HG03103 (cell line): ENCODE data around the gene SNTG2.
"Not testable (repeated sequence)": the region's sequence is repeated elsewhere in the genome, so short reads cannot be mapped to it uniquely, and the experiment has no call there.

Experiments
- ATAC-seq: cut with Tn5 transposase; IDR thresholded peaks from one replicate; pipeline ENCODE4 v1.9.1; 2021; ENCODE audit warnings: low read depth; ENCODE audit not compliant: unreplicated experiment

Gene SNTG2

GRCh38 chr2:1390118-1390517 lies 439.5 kb downstream of the SNTG2 start:
- not testable (repeated sequence) for ATAC-seq

- no peak for ATAC-seq
Observed at GRCh38 chr2:1393321-1393720, 442.7 kb downstream of the SNTG2 start.

- ATAC-seq: no peak
Observed at GRCh38 chr2:1394709-1395408, 444.2 kb downstream of the SNTG2 start.

GRCh38 chr2:1397350-1397749 lies 446.7 kb downstream of the SNTG2 start:
- no peak for ATAC-seq

- no peak for ATAC-seq
Observed at GRCh38 chr2:1398191-1398590, 447.5 kb downstream of the SNTG2 start.

GRCh38 chr2:1400943-1401735 lies 450.5 kb downstream of the SNTG2 start:
- ATAC-seq: peak; percentile 81

GRCh38 chr2:1402064-1402463 lies 451.4 kb downstream of the SNTG2 start:
- ATAC-seq: no peak

- no peak for ATAC-seq
Observed at GRCh38 chr2:1403565-1403964, 452.9 kb downstream of the SNTG2 start.

GRCh38 chr2:1405124-1405523 lies 454.5 kb downstream of the SNTG2 start:
- ATAC-seq: no peak

GRCh38 chr2:1405967-1406366 lies 455.3 kb downstream of the SNTG2 start:
- no peak for ATAC-seq

GRCh38 chr2:1406434-1406833 lies 455.8 kb downstream of the SNTG2 start:
- no peak for ATAC-seq

- no peak for ATAC-seq
Observed at GRCh38 chr2:1407950-1408675, 457.5 kb downstream of the SNTG2 start.

GRCh38 chr2:1413156-1413710 lies 462.6 kb downstream of the SNTG2 start, which contains the start of gene TPO:
Gene TPO, plus strand, starts transcription at chr2:1413463. Its CDS starts 946 bp downstream, at chr2:1414409.
- ATAC-seq: no peak

GRCh38 chr2:1414121-1414520 lies 463.5 kb downstream of the SNTG2 start:
- ATAC-seq: no peak

- not testable (repeated sequence) for ATAC-seq
Observed at GRCh38 chr2:1414901-1415300, 464.3 kb downstream of the SNTG2 start.

GRCh38 chr2:1415501-1415900 lies 464.9 kb downstream of the SNTG2 start:
- no peak for ATAC-seq
